Measurements from ENCODE around the gene PKNOX2. TPM values are rescaled to one million over a fixed set of nuclear protein-coding genes. Genes with fewer than 3 reads are reported as not detected.

The PKNOX2 gene
- total and polyA plus RNA-seq, 9 of the 15 experiments (the other 6 are each of a cell fraction or from before 2014, with no cell fraction given) = not detected

DNA sequence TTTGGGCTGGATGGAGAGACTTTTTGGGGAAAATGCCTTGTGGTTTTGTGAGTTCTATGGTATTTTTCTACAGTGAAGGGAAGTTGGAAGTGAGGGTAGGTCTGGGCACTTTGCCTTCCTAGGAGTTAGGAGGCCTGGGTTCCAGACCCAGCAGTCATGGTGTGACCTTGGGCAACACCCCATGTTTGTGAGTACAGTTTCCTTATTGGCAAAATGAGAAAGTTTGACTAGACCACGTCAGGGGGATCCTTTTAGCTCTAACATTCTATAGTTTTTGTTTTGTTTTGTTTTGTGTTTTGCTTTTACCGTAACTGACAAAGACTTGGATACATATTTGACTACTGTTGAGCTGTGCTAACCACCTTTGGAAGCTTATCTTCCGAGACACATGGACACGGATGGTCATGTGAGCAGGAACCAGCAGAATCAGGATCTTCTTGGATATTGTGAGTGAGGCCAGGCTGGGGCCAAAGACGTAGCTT is 109.0 kb downstream of the PKNOX2 start (continued):
- TF ChIP-seq SMAD4 (CRISPR knock-in tag; conservative IDR thresholded peaks at IDR 0.05) = peak; percentile 92
- TF ChIP-seq TEAD4 (IDR thresholded peaks at IDR 0.05; ENCODE audit: low read length) = peak; percentile 62
- no peak for TF ChIP-seq TEAD4 (CRISPR knock-in tag; IDR thresholded peaks at IDR 0.05; ENCODE audit: borderline replicate concordance)
- no peak for TF ChIP-seq WHSC1 (IDR thresholded peaks at IDR 0.05; ENCODE audit: low read length)
- 0 out of 2 replicates have a peak, but pooled peaks have one; percentile 23 for TF ChIP-seq ELF4 (CRISPR knock-in tag; IDR thresholded peaks at IDR 0.05)
- peak; percentile 64 for TF ChIP-seq MTA2 (IDR thresholded peaks at IDR 0.05; ENCODE audit: low read depth)
- no peak for TF ChIP-seq BCOR (IDR thresholded peaks at IDR 0.05)
- TF ChIP-seq HDGF (IDR thresholded peaks at IDR 0.05) = no peak
- TF ChIP-seq ETV1 (tag; conservative IDR thresholded peaks at IDR 0.05; ENCODE audit: low read depth) = peak; percentile 49
- no peak for TF ChIP-seq SMARCE1 (IDR thresholded peaks at IDR 0.05)
- TF ChIP-seq RUNX1 (IDR thresholded peaks at IDR 0.05; ENCODE audit: low read depth) = no peak
- TF ChIP-seq, protein P1, sequence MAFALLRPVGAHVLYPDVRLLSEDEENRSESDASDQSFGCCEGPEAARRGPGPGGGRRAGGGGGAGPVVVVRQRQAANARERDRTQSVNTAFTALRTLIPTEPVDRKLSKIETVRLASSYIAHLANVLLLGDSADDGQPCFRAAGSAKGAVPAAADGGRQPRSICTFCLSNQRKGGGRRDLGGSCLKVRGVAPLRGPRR (CRISPR knock-in tag; IDR thresholded peaks at IDR 0.05) = peak; percentile 67; the same call in 1 of the 2 replicates
- peak; percentile 63; the same call in 1 of the 2 replicates for TF ChIP-seq KLF16 (IDR thresholded peaks at IDR 0.05)
- TF ChIP-seq, protein P2, sequence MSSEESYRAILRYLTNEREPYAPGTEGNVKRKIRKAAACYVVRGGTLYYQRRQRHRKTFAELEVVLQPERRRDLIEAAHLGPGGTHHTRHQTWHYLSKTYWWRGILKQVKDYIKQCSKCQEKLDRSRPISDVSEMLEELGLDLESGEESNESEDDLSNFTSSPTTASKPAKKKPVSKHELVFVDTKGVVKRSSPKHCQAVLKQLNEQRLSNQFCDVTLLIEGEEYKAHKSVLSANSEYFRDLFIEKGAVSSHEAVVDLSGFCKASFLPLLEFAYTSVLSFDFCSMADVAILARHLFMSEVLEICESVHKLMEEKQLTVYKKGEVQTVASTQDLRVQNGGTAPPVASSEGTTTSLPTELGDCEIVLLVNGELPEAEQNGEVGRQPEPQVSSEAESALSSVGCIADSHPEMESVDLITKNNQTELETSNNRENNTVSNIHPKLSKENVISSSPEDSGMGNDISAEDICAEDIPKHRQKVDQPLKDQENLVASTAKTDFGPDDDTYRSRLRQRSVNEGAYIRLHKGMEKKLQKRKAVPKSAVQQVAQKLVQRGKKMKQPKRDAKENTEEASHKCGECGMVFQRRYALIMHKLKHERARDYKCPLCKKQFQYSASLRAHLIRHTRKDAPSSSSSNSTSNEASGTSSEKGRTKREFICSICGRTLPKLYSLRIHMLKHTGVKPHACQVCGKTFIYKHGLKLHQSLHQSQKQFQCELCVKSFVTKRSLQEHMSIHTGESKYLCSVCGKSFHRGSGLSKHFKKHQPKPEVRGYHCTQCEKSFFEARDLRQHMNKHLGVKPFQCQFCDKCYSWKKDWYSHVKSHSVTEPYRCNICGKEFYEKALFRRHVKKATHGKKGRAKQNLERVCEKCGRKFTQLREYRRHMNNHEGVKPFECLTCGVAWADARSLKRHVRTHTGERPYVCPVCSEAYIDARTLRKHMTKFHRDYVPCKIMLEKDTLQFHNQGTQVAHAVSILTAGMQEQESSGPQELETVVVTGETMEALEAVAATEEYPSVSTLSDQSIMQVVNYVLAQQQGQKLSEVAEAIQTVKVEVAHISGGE (CRISPR knock-in tag; IDR thresholded peaks at IDR 0.05) = peak in 1 of 3 experiments; percentile 68; a peak in 2 of 6 replicates
- TF ChIP-seq ZNF707 (CRISPR knock-in tag; conservative IDR thresholded peaks at IDR 0.05) = 0 out of 2 replicates have a peak, but pooled peaks have one; percentile 28
- TF ChIP-seq GATA2 (CRISPR knock-in tag; IDR thresholded peaks at IDR 0.05) = peak; percentile 15; the same call in 1 of the 2 replicates
- peak; percentile 44; the same call in 1 of the 2 replicates for TF ChIP-seq NCOR1 (IDR thresholded peaks at IDR 0.05)
- TF ChIP-seq SMAD2 (IDR thresholded peaks at IDR 0.05; ENCODE audit: low read depth, low read length) = no peak
- no peak for TF ChIP-seq ASH1L (IDR thresholded peaks at IDR 0.05; ENCODE audit: borderline replicate concordance, low read depth, partially characterized antibody)
- peak; percentile 96 for TF ChIP-seq DMBX1 (CRISPR knock-in tag; IDR thresholded peaks at IDR 0.05; ENCODE audit: borderline replicate concordance)
- no peak for TF ChIP-seq ZNF696 (CRISPR knock-in tag; conservative IDR thresholded peaks at IDR 0.05)
- TF ChIP-seq CHD1 (IDR thresholded peaks at IDR 0.05; ENCODE audit: low read length) = no peak
- no peak for TF ChIP-seq PRMT5 (CRISPR knock-in tag; IDR thresholded peaks at IDR 0.05)
- TF ChIP-seq NFIX (CRISPR knock-in tag; IDR thresholded peaks at IDR 0.05; ENCODE audit: low read depth) = 0 out of 2 replicates have a peak, but pooled peaks have one; percentile 22
- TF ChIP-seq EP300 (IDR thresholded peaks at IDR 0.05; ENCODE audit: low read length) = peak; percentile 49; the same call in 1 of the 2 replicates
- TF ChIP-seq PYGO2 (tag; IDR thresholded peaks at IDR 0.05) = peak; percentile 87
- TF ChIP-seq, protein P3, sequence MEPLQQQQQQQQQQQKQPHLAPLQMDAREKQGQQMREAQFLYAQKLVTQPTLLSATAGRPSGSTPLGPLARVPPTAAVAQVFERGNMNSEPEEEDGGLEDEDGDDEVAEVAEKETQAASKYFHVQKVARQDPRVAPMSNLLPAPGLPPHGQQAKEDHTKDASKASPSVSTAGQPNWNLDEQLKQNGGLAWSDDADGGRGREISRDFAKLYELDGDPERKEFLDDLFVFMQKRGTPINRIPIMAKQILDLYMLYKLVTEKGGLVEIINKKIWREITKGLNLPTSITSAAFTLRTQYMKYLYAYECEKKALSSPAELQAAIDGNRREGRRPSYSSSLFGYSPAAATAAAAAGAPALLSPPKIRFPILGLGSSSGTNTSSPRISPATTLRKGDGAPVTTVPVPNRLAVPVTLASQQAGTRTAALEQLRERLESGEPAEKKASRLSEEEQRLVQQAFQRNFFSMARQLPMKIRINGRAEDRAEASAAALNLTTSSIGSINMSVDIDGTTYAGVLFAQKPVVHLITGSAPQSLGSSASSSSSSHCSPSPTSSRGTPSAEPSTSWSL (CRISPR knock-in tag; IDR thresholded peaks at IDR 0.05; ENCODE audit: borderline replicate concordance) = no peak
